IMR-90 (cell line): ENCODE data around the gene C15orf39. TPM values are rescaled to one million over a fixed set of nuclear protein-coding genes. Genes with fewer than 3 reads are reported as not detected.

Experiments used
- ATAC-seq: fragments of 200-7000 bp; cut with Tn5 transposase; 2 replicates; pipeline ENCODE4 v1.9.1; 2020; ENCODE audit warnings: low read depth, mild to moderate bottlenecking, moderate library complexity
- BruUV-seq: library from RNA; stranded (reverse); fragments of 400-500 nt; replicated peaks from 2 replicates; lab custom pipeline; 2021; lab: Mats Ljungman, UMichigan
- CTCF ChIA-PET: fragments of 300-600 bp; formaldehyde crosslinking; extraction: SDS; loops from one replicate; lab custom pipeline; 2021; ENCODE audit warnings: antibody characterized with exemption; lab: Yijun Ruan, JAX
- POLR2A ChIA-PET: fragments of 300-600 bp; sonication (Branson Sonifier 250); formaldehyde crosslinking; loops from one replicate; lab custom pipeline; 2022; ENCODE audit warnings: antibody characterized with exemption; ENCODE audit not compliant: unreplicated experiment; lab: Charles Lee
- DNase-seq: peaks from one replicate; pipeline ENCODE4 v3.0.0; 2013
- H2AFZ ChIP-seq: replicated peaks from 2 replicates; pipeline ENCODE3; 2013; ENCODE audit warnings: low read length, mild to moderate bottlenecking; ENCODE audit not compliant: poor library complexity
- H2AK5ac ChIP-seq: 2 replicates; pipeline ENCODE4 v1.6.1; 2013; ENCODE audit warnings: low read depth, low read length, inconsistent platforms
- H2AK9ac ChIP-seq: replicated peaks from 2 replicates; pipeline ENCODE3; 2013; ENCODE audit warnings: mild to moderate bottlenecking, low read depth, low read length, moderate library complexity; ENCODE audit not compliant: poor library complexity
- H2BK120ac ChIP-seq: 2 replicates; pipeline ENCODE4 v1.6.1; 2013; ENCODE audit warnings: low read depth, low read length, inconsistent platforms
- H2BK15ac ChIP-seq: 3 replicates; pipeline ENCODE4 v1.6.1; 2013; ENCODE audit warnings: low read depth, low read length, inconsistent platforms
- H2BK20ac ChIP-seq: 2 replicates; pipeline ENCODE4 v1.6.1; 2013; ENCODE audit warnings: low read depth, mild to moderate bottlenecking, inconsistent platforms, low read length, moderate library complexity
- H2BK5ac ChIP-seq: 2 replicates; pipeline ENCODE4 v1.6.1; 2013; ENCODE audit warnings: mild to moderate bottlenecking, low read depth, low read length, inconsistent platforms; ENCODE audit not compliant: poor library complexity, severe bottlenecking
- H3K14ac ChIP-seq: replicated peaks from 2 replicates; pipeline ENCODE4 v1.6.1; 2013; ENCODE audit warnings: low read depth, low read length, inconsistent platforms
- H3K18ac ChIP-seq: 2 replicates; pipeline ENCODE4 v1.6.1; 2013; ENCODE audit warnings: low read depth, low read length, control low read depth
- H3K23ac ChIP-seq: 2 replicates; pipeline ENCODE4 v1.6.1; 2013; ENCODE audit warnings: low read depth, low read length, inconsistent platforms
- H3K27ac ChIP-seq: 2 replicates; pipeline ENCODE4 v1.5.1; 2013; ENCODE audit warnings: mild to moderate bottlenecking, control low read depth, low read length; ENCODE audit not compliant: insufficient read depth
- H3K27me3 ChIP-seq: 2 replicates; pipeline ENCODE4 v1.6.1; 2013; ENCODE audit warnings: low read length; ENCODE audit not compliant: control insufficient read depth, insufficient read depth
- H3K36me3 ChIP-seq: 2 replicates; pipeline ENCODE4 v1.6.1; 2013; ENCODE audit warnings: low read length, mixed read lengths; ENCODE audit not compliant: control insufficient read depth, insufficient read depth
- H3K4ac ChIP-seq: 2 replicates; pipeline ENCODE4 v1.6.1; 2013; ENCODE audit warnings: low read depth, low read length, inconsistent platforms
- H3K4me1 ChIP-seq: 2 replicates; pipeline ENCODE4 v1.6.1; 2013; ENCODE audit warnings: low read length, mixed read lengths; ENCODE audit not compliant: control insufficient read depth, insufficient read depth
- H3K4me2 ChIP-seq: 2 replicates; pipeline ENCODE4 v1.6.1; 2013; ENCODE audit warnings: low read depth, mild to moderate bottlenecking, control low read depth, low read length, moderate library complexity
- H3K4me3 ChIP-seq: 2 replicates; pipeline ENCODE4 v1.5.1; 2013; ENCODE audit warnings: low read depth, mild to moderate bottlenecking, control low read depth, low read length, moderate library complexity; ENCODE audit not compliant: insufficient read depth
- H3K56ac ChIP-seq: 2 replicates; pipeline ENCODE4 v1.6.1; 2013; ENCODE audit warnings: low read length, inconsistent platforms; ENCODE audit not compliant: insufficient read depth; ENCODE audit errors: extremely low read depth
- H3K79me1 ChIP-seq, 2 experiments: 2 replicates each; pipeline ENCODE4 v1.6.1; 2013; ENCODE audit warnings: low read length in 2 of 2, inconsistent platforms in 1 of 2, low read depth in 1 of 2
- H3K9ac ChIP-seq: 2 replicates; pipeline ENCODE4 v1.6.1; 2013; ENCODE audit warnings: low read depth, low read length, control low read depth
- H3K9me1 ChIP-seq: 2 replicates; pipeline ENCODE4 v1.6.1; 2013; ENCODE audit warnings: low read length, inconsistent platforms; ENCODE audit not compliant: insufficient read depth
- H3K9me3 ChIP-seq: 2 replicates; pipeline ENCODE4 v1.6.1; 2013; ENCODE audit warnings: low read length; ENCODE audit not compliant: control insufficient read depth, insufficient read depth
- H4K20me1 ChIP-seq: 2 replicates; pipeline ENCODE4 v1.6.1; 2013; ENCODE audit warnings: low read length, inconsistent platforms; ENCODE audit not compliant: insufficient read depth
- H4K5ac ChIP-seq: 2 replicates; pipeline ENCODE4 v1.6.1; 2013; ENCODE audit warnings: mild to moderate bottlenecking, low read depth, low read length, control low read depth
- H4K8ac ChIP-seq, 2 experiments: 2 replicates each; pipeline ENCODE4 v1.6.1; 2013; ENCODE audit warnings: low read depth in 2 of 2, low read length in 2 of 2, control low read depth in 1 of 2, inconsistent platforms in 1 of 2
- H4K91ac ChIP-seq: 2 replicates; pipeline ENCODE4 v1.6.1; 2013; ENCODE audit warnings: low read depth, low read length, inconsistent platforms; ENCODE audit not compliant: insufficient read depth
- BHLHE40 ChIP-seq: fragments of 150-350 bp; IDR thresholded peaks from 2 replicates; pipeline ENCODE4 v1.6.1; 2016; ENCODE audit warnings: mild to moderate bottlenecking, low read depth, low read length
- CEBPB ChIP-seq: IDR thresholded peaks from 2 replicates; pipeline ENCODE4 v1.6.1; 2012; ENCODE audit warnings: low read depth, low read length, improper control_type of control experiment
- CHD1 ChIP-seq: IDR thresholded peaks from 2 replicates; pipeline ENCODE4 v1.6.1; 2012; ENCODE audit warnings: low read depth, low read length, improper control_type of control experiment
- CTCF ChIP-seq: conservative IDR thresholded peaks from 2 replicates; pipeline ENCODE4 v1.5.1; 2012; ENCODE audit warnings: mild to moderate bottlenecking, low read depth, low read length, improper control_type of control experiment
- ELK1 ChIP-seq: fragments of 150-350 bp; IDR thresholded peaks from 2 replicates; pipeline ENCODE4 v1.6.1; 2016; ENCODE audit warnings: low read depth, mild to moderate bottlenecking, low read length, moderate library complexity, borderline replicate concordance
- FOS ChIP-seq: fragments of 150-350 bp; IDR thresholded peaks from 2 replicates; pipeline ENCODE4 v1.6.1; 2016; ENCODE audit warnings: low read depth, low read length
- MAFK ChIP-seq: IDR thresholded peaks from 2 replicates; pipeline ENCODE4 v1.6.1; 2012; ENCODE audit warnings: low read depth, low read length, improper control_type of control experiment
- MAZ ChIP-seq: IDR thresholded peaks from 2 replicates; pipeline ENCODE4 v1.6.1; 2012; ENCODE audit warnings: low read depth, mild to moderate bottlenecking, low read length, improper control_type of control experiment, moderate library complexity, borderline replicate concordance
- MXI1 ChIP-seq: IDR thresholded peaks from 2 replicates; pipeline ENCODE4 v1.6.1; 2012; ENCODE audit warnings: low read depth, mild to moderate bottlenecking, low read length, moderate library complexity, borderline replicate concordance
- NFE2L2 ChIP-seq: fragments of 150-350 bp; IDR thresholded peaks from 2 replicates; pipeline ENCODE4 v1.6.1; 2016; ENCODE audit warnings: low read depth, mild to moderate bottlenecking, low read length
- POLR2A ChIP-seq: IDR thresholded peaks from 2 replicates; pipeline ENCODE4 v1.6.1; 2012; ENCODE audit warnings: mild to moderate bottlenecking, low read depth, low read length
- RAD21 ChIP-seq: IDR thresholded peaks from 2 replicates; pipeline ENCODE4 v1.6.1; 2012; ENCODE audit warnings: low read length, improper control_type of control experiment
- RCOR1 ChIP-seq: IDR thresholded peaks from 2 replicates; pipeline ENCODE4 v1.6.1; 2012; ENCODE audit warnings: mild to moderate bottlenecking, low read length, improper control_type of control experiment; ENCODE audit not compliant: insufficient replicate concordance
- RFX5 ChIP-seq: IDR thresholded peaks from 2 replicates; pipeline ENCODE4 v1.8.0; 2012; ENCODE audit warnings: low read depth, mild to moderate bottlenecking, low read length, moderate library complexity
- SMC3 ChIP-seq: fragments of 150-350 bp; IDR thresholded peaks from 2 replicates; pipeline ENCODE4 v1.6.1; 2016; ENCODE audit warnings: low read depth, mild to moderate bottlenecking, antibody characterized with exemption, low read length, moderate library complexity
- USF2 ChIP-seq: fragments of 150-350 bp; IDR thresholded peaks from 2 replicates; pipeline ENCODE4 v1.6.1; 2017; ENCODE audit warnings: mild to moderate bottlenecking, antibody characterized with exemption, low read length, low read depth
- WGBS, 2 experiments: methylation state at CpG; one replicate each; pipeline versions ENCODE4 v1.1.5 to v1.1.7; 2013; ENCODE audit warnings: missing lambda C conversion rate in 2 of 2; ENCODE audit not compliant: insufficient read length in 1 of 2; ENCODE audit errors: extremely low coverage in 2 of 2; 5-methylcytosine and 5-hydroxymethylcytosine counted together
- dilution Hi-C: fragments of 300-500 bp; cut with HindIII; formaldehyde crosslinking; loops from one replicate; pipeline ENCODE4 v1.14.3; 2018; ENCODE audit warnings: low sequenced_read_pairs; ENCODE audit not compliant: unreplicated experiment
- in situ Hi-C: fragments of 300-500 bp; cut with MboI; formaldehyde crosslinking; loops from 3 replicates; pipeline ENCODE4 v1.14.3; 2019; ENCODE audit warnings: low sequenced_read_pairs, inconsistent platforms, mixed read lengths
- intact Hi-C: fragments of 100-400 bp; cut with micrococcal nuclease; formaldehyde crosslinking; loops from 2 replicates; pipeline ENCODE4 v1.10.0; 2022
- polyA plus RNA-seq, 3 experiments: library from polyadenylated mRNA; depleted of rRNA; stranded (reverse); fragments of >200 nt; gene quantifications; 2 replicates each; pipeline ENCODE4 v1.2.3, GENCODE V29; 2012; ENCODE audit warnings: low replicate concordance in 1 of 3
- total RNA-seq: library from RNA; depleted of rRNA; stranded (reverse); fragments of >200 nt; gene quantifications from 2 replicates; pipeline ENCODE4 v1.2.3, GENCODE V29; 2012

Gene C15orf39
- total and polyA plus RNA-seq, 2 of the 4 experiments (the other 2 are of a cell fraction), result 1.3 to 5.7 TPM

GRCh38 chr15:75174102-75174501, 27.6 kb upstream of the C15orf39 start:
- WGBS, 2 experiments, result no CpG with 5 or more reads among the region's 5 CpGs
- ChIA-PET POLR2A (no interaction called here), CTCF (no interaction called here)
- Histone ChIP-seq H3K14ac (no peak overlapping the region), H2BK15ac (no peak overlapping the region), H4K20me1 (0 out of 2 replicates have a peak, but pooled peaks cover 3% of the 10 kb centered on the region), H2BK20ac (no peak overlapping the region), H2AFZ (no peak overlapping the region), H2BK5ac (no peak overlapping the region), H3K23ac (no peak overlapping the region), H3K4ac (no peak overlapping the region), H3K36me3 (no peaks in the 10 kb centered on the region), H3K9me1 (peaks cover 6% of the 10 kb centered on the region), H3K9ac (no peak overlapping the region), H4K5ac (no peak overlapping the region), H3K4me2 (no peak overlapping the region), H3K56ac (no peak overlapping the region), H2AK9ac (no peak overlapping the region), H2AK5ac (peak overlapping the region; percentile 70; the same call in 1 of the 2 replicates), H4K91ac (no peak overlapping the region), H3K4me3 (no peak overlapping the region), H2BK120ac (no peak overlapping the region), H4K8ac (no peak overlapping the region), H3K9me3 (no peaks in the 10 kb centered on the region), H3K27me3 (peaks cover 9% of the 10 kb centered on the region), H3K27ac (no peak overlapping the region), H3K79me1 (no peaks in the 10 kb centered on the region), H3K18ac (no peak overlapping the region), H3K4me1 (peaks cover 22% of the 10 kb centered on the region)
- dilution Hi-C loops, result no loop called here
- in situ Hi-C loops, result no loop called here
- TF ChIP-seq NFE2L2 (no peak), MAZ (no peak), CEBPB (no peak), RFX5 (no peak), MAFK (no peak), BHLHE40 (no peak), CTCF (no peak), USF2 (no peak), POLR2A (no peak), SMC3 (no peak), CHD1 (no peak), RAD21 (no peak), ELK1 (no peak), FOS (no peak), RCOR1 (no peak), MXI1 (no peak)
- DNase-seq, result no peak
- ATAC-seq, result no peak
- BruUV-seq, result no TSS peak
- intact Hi-C loops, result no loop called here
